BLaER1 treated with 17β-estradiol and CSF1 and Interleukin-3, amounts not matched to agents 10 nM and 100 nM (cell line): Measurements from ENCODE around the gene ALDH16A1.
A peak's percentile ranks its signal among the peaks of the same experiment; 100 is the strongest.

Experiments used
- H3K27ac ChIP-seq, 11 experiments: shearing (Covaris generic); formaldehyde crosslinking; 2 replicates each; pipeline ENCODE4 v1.8.1; 2022
- H3K27me3 ChIP-seq, 11 experiments: shearing (Covaris generic); formaldehyde crosslinking; 2 replicates each; pipeline ENCODE4 v1.8.1; 2022
- H3K36me3 ChIP-seq, 11 experiments: shearing (Covaris generic); formaldehyde crosslinking; 2 replicates each; pipeline ENCODE4 v1.8.1; 2022
- H3K4me1 ChIP-seq, 10 experiments: shearing (Covaris generic); formaldehyde crosslinking; 2 replicates each; pipeline ENCODE4 v1.8.1; 2022
- H3K4me2 ChIP-seq, 11 experiments: shearing (Covaris generic); formaldehyde crosslinking; 2 replicates each; pipeline ENCODE4 v1.8.1; 2022
- H3K4me3 ChIP-seq, 10 experiments: shearing (Covaris generic); formaldehyde crosslinking; 2 replicates each; pipeline ENCODE4 v1.8.1; 2022
- H3K9ac ChIP-seq, 11 experiments: shearing (Covaris generic); formaldehyde crosslinking; 2 replicates each; pipeline ENCODE4 v1.8.1; 2022
- H3K9me3 ChIP-seq, 11 experiments: shearing (Covaris generic); formaldehyde crosslinking; replicated peaks in 1 of 11; 2 replicates each; pipeline ENCODE4 v1.8.1; 2022
- H4K20me1 ChIP-seq, 11 experiments: shearing (Covaris generic); formaldehyde crosslinking; 2 replicates each; pipeline ENCODE4 v1.8.1; 2022
- Cebpa-rat ChIP-seq, 11 experiments: shearing (Covaris generic); IDR thresholded peaks; 2 replicates each; pipeline ENCODE4 v1.8.1; 2022

The ALDH16A1 gene

DNA sequence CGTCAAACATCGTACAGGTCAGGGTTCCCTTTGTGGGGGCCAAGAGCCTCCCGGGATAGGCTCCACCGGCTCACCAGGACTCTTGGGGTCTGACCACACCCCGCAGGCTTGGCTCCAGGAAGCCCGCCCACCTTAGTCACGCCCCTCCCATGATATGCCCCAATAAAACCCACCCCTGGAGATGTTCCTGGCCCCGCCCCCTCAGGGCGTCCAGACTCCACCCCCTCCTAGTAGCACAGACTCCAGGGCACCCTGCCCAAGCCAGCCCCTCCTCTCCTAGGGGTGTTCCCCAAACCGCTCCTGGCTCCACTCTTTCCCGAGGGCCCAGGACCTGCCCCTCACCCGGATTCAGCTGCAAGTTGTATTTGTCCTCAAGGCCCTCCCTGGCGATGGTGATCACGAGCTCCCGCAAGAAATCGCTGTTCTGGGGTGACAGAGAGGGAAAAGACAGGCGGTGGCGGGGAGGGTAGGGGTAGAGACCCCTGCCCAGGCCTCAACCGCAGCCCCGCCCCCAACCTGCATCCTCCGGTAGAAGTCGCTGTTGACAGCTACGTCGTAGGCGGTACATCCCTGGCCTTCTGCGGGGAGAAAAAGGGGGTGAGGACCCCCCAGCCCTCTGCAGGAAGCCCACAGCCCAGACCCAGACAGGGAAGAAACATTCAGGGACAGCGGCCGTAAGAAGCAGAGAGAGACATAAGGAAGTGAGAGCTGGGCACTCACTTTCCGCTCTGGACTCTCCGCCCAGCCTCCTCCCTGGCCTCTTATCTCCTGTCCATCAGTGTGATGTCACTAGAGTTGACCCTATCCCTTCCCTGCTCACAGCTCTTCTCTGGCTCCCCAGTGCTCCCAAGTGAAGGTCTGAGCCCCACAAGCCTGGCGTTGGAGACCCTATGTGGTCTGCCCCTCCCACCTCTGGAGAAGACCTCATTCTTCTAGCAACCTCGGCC is 5.3 kb upstream of the ALDH16A1 start:
- Histone ChIP-seq H3K4me1 (peaks cover 70 to 82% (median 78%) of the 10 kb centered on the region in 10 experiments), H3K9me3 (no peaks in the 10 kb centered on the region), H3K27ac (peak overlapping the region in 2 of 11 experiments; percentile 29 to 34; a peak in 1 of 22 replicates), H3K27me3 (peaks cover 0 to 2% (median 0%) of the 10 kb centered on the region in 11 experiments; a peak in 5 of 22 replicates), H3K4me3 (no peak overlapping the region), H3K36me3 (peaks cover 23 to 46% (median 31%) of the 10 kb centered on the region in 11 experiments), H4K20me1 (peaks cover 0 to 31% (median 9%) of the 10 kb centered on the region in 11 experiments; a peak in 9 of 22 replicates), H3K9ac (peak overlapping the region in 10 of 11 experiments; percentile 5 to 59 (median 32); a peak in 13 of 22 replicates), H3K4me2 (peak overlapping the region; percentile 51 to 93 (median 64))
- TF ChIP-seq Cebpa-rat (IDR thresholded peaks at IDR 0.05) = no peak

DNA sequence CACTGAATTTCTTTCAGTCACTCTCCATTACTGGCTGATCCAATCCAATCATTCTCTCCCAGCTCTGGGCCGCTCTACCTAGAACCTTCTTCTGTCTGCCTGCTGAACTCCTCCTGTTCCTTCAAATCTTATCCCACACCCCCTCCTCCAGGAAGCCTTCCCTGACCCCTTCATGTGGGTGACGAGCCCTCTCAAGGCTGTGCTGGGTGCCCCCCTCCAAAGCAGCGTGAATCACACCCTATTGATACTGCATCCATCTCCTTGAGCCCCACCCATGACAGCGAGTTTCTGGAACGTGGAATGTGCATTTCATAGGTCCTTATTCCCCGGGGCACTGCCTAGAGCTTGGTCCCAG is 4.6 kb upstream of the ALDH16A1 start:
- TF ChIP-seq Cebpa-rat (IDR thresholded peaks at IDR 0.05) = no peak
- Histone ChIP-seq H3K27ac (peak overlapping the region in 2 of 11 experiments; percentile 29 to 34; a peak in 1 of 22 replicates), H3K36me3 (peaks cover 23 to 46% (median 31%) of the 10 kb centered on the region in 11 experiments), H3K4me2 (peak overlapping the region; percentile 51 to 93 (median 64); a peak in 21 of 22 replicates), H4K20me1 (peaks cover 0 to 31% (median 9%) of the 10 kb centered on the region in 11 experiments; a peak in 9 of 22 replicates), H3K4me3 (no peak overlapping the region), H3K4me1 (peaks cover 70 to 82% (median 78%) of the 10 kb centered on the region in 10 experiments), H3K27me3 (no peaks in the 10 kb centered on the region), H3K9ac (peak overlapping the region; percentile 5 to 59 (median 27); a peak in 14 of 22 replicates), H3K9me3 (no peaks in the 10 kb centered on the region)

DNA sequence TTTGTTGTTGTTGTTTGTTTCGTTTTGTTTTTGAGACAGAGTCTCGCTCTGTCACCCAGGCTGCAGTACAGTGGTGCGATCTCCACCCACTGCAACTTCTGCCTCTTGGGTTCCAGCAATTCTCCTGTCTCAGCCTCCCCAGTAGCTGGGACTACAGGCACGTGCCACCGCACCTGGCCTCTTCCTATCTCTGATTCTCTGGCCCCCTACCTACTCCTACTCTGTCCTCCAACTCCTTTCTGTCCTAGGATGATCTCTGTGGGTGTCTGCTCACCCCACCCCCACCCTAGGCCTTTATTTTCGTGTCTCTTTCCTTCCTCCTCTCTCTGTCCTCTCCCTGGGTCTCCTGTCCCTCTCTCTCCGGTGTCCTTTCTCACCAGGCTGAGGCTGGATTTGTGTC is 2.6 kb upstream of the ALDH16A1 start:
- peak overlapping the region; percentile 80 to 98 (median 89) for H3K9ac ChIP-seq
- peaks cover 24 to 51% (median 31%) of the 10 kb centered on the region in 11 experiments for H3K36me3 ChIP-seq
- H3K27ac ChIP-seq = peak overlapping the region in 10 of 11 experiments; percentile 82 to 99 (median 98); a peak in 19 of 22 replicates
- H3K9me3 ChIP-seq = no peaks in the 10 kb centered on the region
- peak overlapping the region; percentile 80 to 98 (median 93) for H3K4me2 ChIP-seq
- peaks cover 0 to 31% (median 9%) of the 10 kb centered on the region in 11 experiments; a peak in 9 of 22 replicates for H4K20me1 ChIP-seq
- H3K4me3 ChIP-seq = peak overlapping the region; percentile 71 to 96 (median 83)
- no peaks in the 10 kb centered on the region for H3K27me3 ChIP-seq
- H3K4me1 ChIP-seq = peaks cover 71 to 80% (median 76%) of the 10 kb centered on the region in 10 experiments
- TF ChIP-seq Cebpa-rat (IDR thresholded peaks at IDR 0.05) = no peak

DNA sequence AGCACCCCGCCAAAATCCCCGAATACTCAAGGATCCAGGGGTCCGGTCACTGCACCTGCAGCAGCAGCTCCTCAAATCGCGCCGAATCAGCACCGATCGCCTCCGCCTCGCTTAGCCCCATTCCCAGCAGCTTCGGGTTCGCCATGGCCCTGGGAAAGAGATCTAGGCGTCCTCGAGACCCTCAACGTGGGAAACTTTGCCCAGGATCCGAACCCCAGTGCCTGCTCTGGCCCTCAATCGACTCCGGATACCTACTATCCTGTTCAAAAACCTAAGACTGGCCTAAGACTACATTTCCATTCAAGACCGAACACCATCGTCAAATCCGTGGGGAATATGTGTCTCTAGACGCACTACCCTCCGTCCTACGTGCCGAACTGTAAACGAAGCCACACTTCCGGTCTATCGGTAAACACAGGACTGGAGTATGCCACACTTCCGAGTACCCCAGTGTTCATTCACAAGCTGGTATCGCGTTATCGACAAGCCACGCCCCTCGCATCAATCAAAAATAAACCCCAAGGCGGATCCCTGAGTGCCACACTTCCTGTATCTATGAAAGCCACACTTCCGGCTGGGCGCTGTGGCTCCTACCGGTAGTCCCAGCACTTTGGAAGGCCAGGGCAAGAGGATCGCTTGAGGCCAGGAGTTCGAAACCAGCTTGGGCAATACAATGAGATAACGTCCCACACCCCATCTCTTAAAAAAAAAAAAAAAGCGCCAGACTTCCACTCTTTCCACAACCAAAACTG is 1.4 kb upstream of the ALDH16A1 start, which contains the start of gene PIH1D1:
Gene PIH1D1 (minus strand): TSS at position 385 of the 752 bp plus-strand sequence. CDS start 240 bp downstream, at position 145.
- Histone ChIP-seq H3K4me1 (peaks cover 63 to 80% (median 70%) of the 10 kb centered on the region in 10 experiments), H3K4me2 (peak within 1 kb of the TSS; percentile 80 to 98 (median 94))
- TF ChIP-seq Cebpa-rat (IDR thresholded peaks at IDR 0.05) = no peak

DNA sequence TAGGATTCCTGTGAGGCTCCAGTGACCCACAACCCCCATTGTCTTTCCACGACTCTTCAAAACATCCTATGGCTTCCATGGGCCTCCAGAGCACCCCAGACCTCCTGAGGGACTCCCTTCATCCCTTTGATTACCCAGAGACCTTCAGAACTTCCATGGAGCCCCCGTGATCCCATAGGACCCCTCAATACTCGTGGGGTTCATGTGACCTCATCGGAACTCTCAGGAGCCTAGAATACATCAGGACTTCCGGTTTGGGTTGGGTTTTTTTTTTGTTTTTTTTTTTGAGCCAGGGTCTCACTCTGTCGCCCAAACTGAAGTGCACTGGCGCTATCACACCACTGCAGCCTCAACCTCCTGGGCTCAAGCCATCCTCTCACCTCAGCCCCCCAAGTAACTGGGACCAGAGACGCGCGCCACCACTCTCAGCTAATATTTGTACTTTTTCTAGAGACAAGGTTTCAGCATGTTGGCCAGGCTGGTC is 774 bp downstream of the ALDH16A1 start:
- peaks cover 0 to 2% (median 0%) of the 10 kb centered on the region in 11 experiments; a peak in 2 of 22 replicates for H4K20me1 ChIP-seq
- peak overlapping the region; percentile 71 to 96 (median 82) for H3K4me3 ChIP-seq
- peak overlapping the region; percentile 83 to 97 (median 92) for H3K4me2 ChIP-seq
- H3K9ac ChIP-seq = peak overlapping the region; percentile 89 to 98 (median 96)
- H3K9me3 ChIP-seq = no peaks in the 10 kb centered on the region
- H3K27me3 ChIP-seq = no peaks in the 10 kb centered on the region
- H3K27ac ChIP-seq = peak overlapping the region; percentile 96 to 99 (median 98)
- no peak for TF ChIP-seq Cebpa-rat (IDR thresholded peaks at IDR 0.05)
- peaks cover 58 to 80% (median 68%) of the 10 kb centered on the region in 10 experiments for H3K4me1 ChIP-seq
- peaks cover 7 to 47% (median 25%) of the 10 kb centered on the region in 11 experiments; a peak in 19 of 22 replicates for H3K36me3 ChIP-seq

More for the DNA sequence above, 1.4 kb upstream of the ALDH16A1 start, which contains the start of gene PIH1D1:
- H3K9ac ChIP-seq = peak within 1 kb of the TSS; percentile 89 to 98 (median 96)
- H4K20me1 ChIP-seq = peaks cover 0 to 24% (median 9%) of the 10 kb centered on the region in 11 experiments; a peak in 9 of 22 replicates
- peaks cover 28 to 54% (median 36%) of the 10 kb centered on the region in 11 experiments for H3K36me3 ChIP-seq
- no peaks in the 10 kb centered on the region for H3K27me3 ChIP-seq
- peak within 1 kb of the TSS; percentile 96 to 99 (median 98) for H3K27ac ChIP-seq
- no peaks in the 10 kb centered on the region for H3K9me3 ChIP-seq
- peak within 1 kb of the TSS; percentile 71 to 96 (median 84) for H3K4me3 ChIP-seq

DNA sequence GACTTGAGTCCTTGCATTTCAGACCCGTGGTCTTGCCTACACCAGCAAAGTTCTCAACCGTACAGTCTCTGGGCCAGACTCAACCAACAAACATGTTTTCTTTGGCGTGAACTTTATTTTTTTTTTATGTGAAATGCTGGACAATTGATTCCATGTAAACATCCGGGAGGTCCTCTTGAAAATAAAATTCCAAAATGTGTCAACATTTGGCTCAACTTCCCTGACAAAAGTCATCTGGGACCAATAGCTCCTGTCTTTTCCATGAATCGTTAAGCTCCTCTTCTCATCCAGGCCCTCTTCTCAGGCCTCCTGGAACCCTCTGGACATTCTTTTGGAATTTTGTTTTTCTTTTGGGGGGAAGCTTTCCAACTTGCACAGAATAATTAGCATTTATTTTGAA is 2.7 kb downstream of the ALDH16A1 start:
- Histone ChIP-seq H3K9ac (peak overlapping the region in 4 of 11 experiments; percentile 9 to 44 (median 27); a peak in 7 of 22 replicates), H3K27ac (peak overlapping the region in 5 of 11 experiments; percentile 18 to 92 (median 40); a peak in 6 of 22 replicates), H3K4me2 (peak overlapping the region in 3 of 11 experiments; percentile 53 to 90 (median 88); a peak in 6 of 22 replicates), H4K20me1 (no peaks in the 10 kb centered on the region), H3K4me1 (peaks cover 47 to 79% (median 61%) of the 10 kb centered on the region in 10 experiments), H3K27me3 (no peaks in the 10 kb centered on the region), H3K9me3 (no peaks in the 10 kb centered on the region), H3K4me3 (no peak overlapping the region), H3K36me3 (peaks cover 15 to 51% (median 33%) of the 10 kb centered on the region in 11 experiments; a peak in 21 of 22 replicates)
- TF ChIP-seq Cebpa-rat (IDR thresholded peaks at IDR 0.05) = no peak

DNA sequence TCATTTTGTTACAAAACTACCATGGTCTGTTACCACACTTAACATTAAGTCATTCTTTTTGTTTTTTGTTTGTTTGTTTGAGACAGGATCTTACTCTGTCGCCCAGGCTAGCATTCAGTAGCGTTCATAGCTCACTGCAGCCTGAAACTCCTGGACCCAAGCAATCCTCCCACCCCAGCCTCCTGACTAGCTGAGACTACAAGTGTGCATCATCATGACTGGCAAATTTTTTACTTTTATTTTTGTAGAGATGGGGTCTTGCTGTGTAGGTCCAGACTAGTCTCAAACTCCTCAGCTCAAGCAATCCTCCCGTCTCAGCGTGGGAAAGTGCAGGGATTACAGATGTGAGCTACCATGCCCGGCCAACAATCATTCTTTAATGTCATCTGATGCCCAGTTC is 3.3 kb downstream of the ALDH16A1 start:
- Histone ChIP-seq H4K20me1 (no peaks in the 10 kb centered on the region), H3K4me3 (no peak overlapping the region), H3K27me3 (no peaks in the 10 kb centered on the region), H3K4me1 (peaks cover 44 to 79% (median 58%) of the 10 kb centered on the region in 10 experiments), H3K9ac (peak overlapping the region in 7 of 11 experiments; percentile 5 to 44 (median 26); a peak in 8 of 22 replicates), H3K36me3 (peaks cover 15 to 55% (median 35%) of the 10 kb centered on the region in 11 experiments; a peak in 21 of 22 replicates), H3K9me3 (no peaks in the 10 kb centered on the region), H3K4me2 (peak overlapping the region in 3 of 11 experiments; percentile 88 to 90 (median 89); a peak in 6 of 22 replicates), H3K27ac (peak overlapping the region in 8 of 11 experiments; percentile 10 to 95 (median 59); a peak in 10 of 22 replicates)
- TF ChIP-seq Cebpa-rat (IDR thresholded peaks at IDR 0.05) = no peak

DNA sequence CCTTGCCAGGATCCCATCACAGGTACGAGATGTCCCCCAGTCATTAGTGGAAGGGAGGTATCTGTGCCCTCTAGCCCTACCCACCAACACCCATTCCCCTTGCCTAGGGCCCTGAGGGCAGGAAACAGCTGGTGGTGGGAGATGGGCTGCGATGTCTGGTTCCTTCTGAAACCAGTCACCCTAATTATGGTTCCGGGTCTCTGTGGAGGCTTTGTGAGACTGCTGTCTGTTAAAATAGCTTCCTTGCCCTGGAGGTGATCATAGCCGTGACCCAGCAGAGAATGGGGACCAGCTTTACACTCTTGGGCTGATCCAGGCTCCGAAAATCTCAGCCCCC is 5.5 kb downstream of the ALDH16A1 start:
- H3K27me3 ChIP-seq = no peaks in the 10 kb centered on the region
- peak overlapping the region; percentile 70 to 95 (median 79) for H3K27ac ChIP-seq
- peak overlapping the region; percentile 53 to 82 (median 73) for H3K9ac ChIP-seq
- H3K4me3 ChIP-seq = peak overlapping the region in 2 of 10 experiments; percentile 19 to 27; a peak in 3 of 20 replicates
- no peak for TF ChIP-seq Cebpa-rat (IDR thresholded peaks at IDR 0.05)
- no peaks in the 10 kb centered on the region for H4K20me1 ChIP-seq
- peaks cover 37 to 70% (median 51%) of the 10 kb centered on the region in 10 experiments for H3K4me1 ChIP-seq
- H3K36me3 ChIP-seq = peaks cover 20 to 69% (median 47%) of the 10 kb centered on the region in 11 experiments; a peak in 21 of 22 replicates
- no peaks in the 10 kb centered on the region for H3K9me3 ChIP-seq
- peak overlapping the region; percentile 75 to 90 (median 82) for H3K4me2 ChIP-seq
